ENCODE results near the gene RPTOR. TPM values are rescaled to one million over a fixed set of nuclear protein-coding genes. Genes with fewer than 3 reads are reported as not detected.

Gene RPTOR
- total RNA-seq, 1 experiment from 2014 or later: 25.1 TPM

GRCh38 chr17:80956321-80957190 lies 411.9 kb downstream of the RPTOR start:
- Histone ChIP-seq H2AFZ (ENCODE audit: low read length) (no peak overlapping the region), H3T11ph (ENCODE audit: low read length) (no peak overlapping the region), H2BK12ac (ENCODE audit: insufficient read length, low read depth, low read length) (no peak overlapping the region), H3K79me2 (ENCODE audit: insufficient read depth, low read length) (no peaks in the 10 kb centered on the region), H3K9me3 (ENCODE audit: control insufficient read depth, low read depth, low read length) (no peaks in the 10 kb centered on the region), H3K4ac (ENCODE audit: low read depth, low read length) (no peak overlapping the region), H3K14ac (ENCODE audit: insufficient read depth, low read length) (no peak overlapping the region; the same call in 1 of the 2 replicates), H4K20me1 (ENCODE audit: control insufficient read depth, insufficient read depth, insufficient read length) (no peaks in the 10 kb centered on the region), H2BK20ac (ENCODE audit: low read depth, low read length, poor library complexity, severe bottlenecking) (no peak overlapping the region), H2BK120ac (ENCODE audit: low read depth, low read length, poor library complexity, severe bottlenecking) (no peak overlapping the region), H2BK5ac (ENCODE audit: insufficient read length, low read length) (no peak overlapping the region), H3K9ac (ENCODE audit: extremely low read depth, insufficient read length, low read length) (no peak overlapping the region), H4K8ac (replicated peaks; ENCODE audit: insufficient read length, low read depth, low read length) (no peak overlapping the region), H3K27me3 (ENCODE audit: insufficient read depth, low read length) (no peaks in the 10 kb centered on the region), H2BK15ac (ENCODE audit: low read depth, low read length) (no peak overlapping the region), H3K23ac (ENCODE audit: insufficient read length, low read depth, low read length) (no peak overlapping the region), H3K27ac (ENCODE audit: insufficient read length, low read depth, low read length) (no peak overlapping the region), H3K4me2 (ENCODE audit: insufficient read depth, insufficient read length, low read length) (no peak overlapping the region), H3K4me1 (ENCODE audit: insufficient read depth, low read length) (no peaks in the 10 kb centered on the region), H3K56ac (ENCODE audit: insufficient read length, low read depth, low read length) (no peak overlapping the region), H4K91ac (ENCODE audit: insufficient read length, low read depth, low read length) (no peak overlapping the region), H3K23me2 (ENCODE audit: insufficient read length, low read depth, low read length, poor library complexity, severe bottlenecking) (no peaks in the 10 kb centered on the region), H3K79me1 (ENCODE audit: insufficient read depth, low read depth, low read length, poor library complexity, severe bottlenecking) (no peaks in the 10 kb centered on the region), H2AK5ac (ENCODE audit: insufficient read length, low read length) (no peak overlapping the region), H3K18ac (ENCODE audit: insufficient read length, low read depth, low read length) (no peak overlapping the region), H4K5ac (ENCODE audit: insufficient read length, low read depth, low read length) (no peak overlapping the region)
- Mint-ChIP-seq H3K4me3 (no peak overlapping the region), H3K27me3 (ENCODE audit: low read depth) (peaks cover 1% of the 10 kb centered on the region; the same call in 1 of the 2 replicates), H3K27ac (peak overlapping the region in 1 of 3 experiments; percentile 57; a peak in 2 of 7 replicates), H3K9me3 (no peaks in the 10 kb centered on the region), H3K4me1 (peaks cover 8 to 12% of the 10 kb centered on the region in 2 experiments; a peak in 3 of 4 replicates), H3K36me3 (ENCODE audit: insufficient read depth in 1 of 3, low read depth in 3 of 3) (peaks cover 0 to 6% (median 0%) of the 10 kb centered on the region in 3 experiments; a peak in 3 of 7 replicates)
- no peak for DNase-seq
- no CpG with 5 or more reads among the region's 29 CpGs for WGBS (ENCODE audit: extremely low coverage, insufficient read length, low lambda C conversion rate)
- TF ChIP-seq CTCF (conservative IDR thresholded peaks at IDR 0.05): no peak

Data from H9 (cell line).